Right lung (tissue), 5 donors: Measurements from ENCODE around the gene GCSH. TPM values are rescaled to one million over a fixed set of nuclear protein-coding genes. Genes with fewer than 3 reads are reported as not detected.

Experiments
- DNase-seq, 2 donors: peaks; one replicate each; pipeline ENCODE4 v3.0.0-alpha.2; 2013
- polyA plus RNA-seq, 5 donors: library from polyadenylated mRNA; unstranded; fragments of 120-200 nt; gene quantifications; one replicate each; pipeline versions ENCODE4 v1.2.1 to v1.2.3, GENCODE V29; 2013; ENCODE audit warnings: inconsistent platforms in 1 of 5, low replicate concordance in 1 of 5; ENCODE audit not compliant: insufficient read length in 5 of 5, insufficient read depth in 1 of 5

GCSH gene
- polyA plus RNA-seq, 5 donors, result 64.4 to 95.7 (median 72.7) TPM

DNA sequence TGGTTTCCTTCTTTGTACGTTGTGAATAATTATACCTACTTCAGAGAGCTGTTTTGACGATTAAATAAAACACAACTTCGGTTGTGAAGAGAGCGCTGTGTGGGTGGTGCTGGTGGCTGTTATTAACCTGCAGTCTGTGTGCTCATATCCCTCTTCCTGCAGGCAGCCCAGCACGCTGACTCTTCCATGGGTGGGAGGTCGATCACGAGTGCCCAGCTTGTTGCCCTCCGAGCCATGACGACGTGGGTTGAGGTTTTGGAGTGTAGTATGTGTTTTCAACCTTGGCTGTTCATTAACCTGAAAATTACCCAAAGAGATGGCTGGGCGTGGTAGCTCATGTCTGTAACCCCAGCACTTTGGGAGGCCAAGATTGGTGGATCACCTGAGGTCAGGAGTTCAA, 11.3 kb upstream of the GCSH start:
- no peak for DNase-seq

DNA sequence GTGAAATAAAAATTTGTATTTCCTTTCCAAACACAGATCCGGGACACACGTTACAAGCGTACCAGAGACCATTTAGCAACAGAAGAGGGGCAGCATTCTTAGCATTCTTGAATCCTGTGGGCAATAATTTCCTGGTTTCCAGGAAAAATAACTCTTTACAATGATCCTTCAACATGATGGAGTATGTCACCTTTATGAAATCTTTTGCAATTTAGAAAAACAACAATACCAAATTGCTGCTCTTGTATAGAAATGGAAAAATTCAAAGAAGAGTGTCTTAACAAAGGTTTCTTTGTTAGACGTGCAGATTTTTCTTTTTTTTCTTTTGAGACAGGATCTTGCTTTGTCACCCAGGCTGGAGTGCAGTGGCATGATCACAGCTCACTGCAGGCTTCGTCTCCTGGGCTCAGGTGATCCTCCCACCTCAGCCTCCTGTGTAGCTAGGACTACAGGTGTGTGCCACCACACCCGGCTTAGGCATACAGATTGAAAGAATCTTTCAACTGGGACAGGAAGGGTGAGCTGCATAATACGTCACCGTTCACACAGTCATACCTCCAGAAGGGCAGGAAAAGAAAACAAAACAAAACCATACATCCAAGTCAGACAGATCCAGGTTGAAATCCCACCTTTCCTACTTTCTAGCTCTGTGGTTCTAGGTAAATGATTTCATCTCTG, 10.8 kb upstream of the GCSH start:
- DNase-seq, result no peak

DNA sequence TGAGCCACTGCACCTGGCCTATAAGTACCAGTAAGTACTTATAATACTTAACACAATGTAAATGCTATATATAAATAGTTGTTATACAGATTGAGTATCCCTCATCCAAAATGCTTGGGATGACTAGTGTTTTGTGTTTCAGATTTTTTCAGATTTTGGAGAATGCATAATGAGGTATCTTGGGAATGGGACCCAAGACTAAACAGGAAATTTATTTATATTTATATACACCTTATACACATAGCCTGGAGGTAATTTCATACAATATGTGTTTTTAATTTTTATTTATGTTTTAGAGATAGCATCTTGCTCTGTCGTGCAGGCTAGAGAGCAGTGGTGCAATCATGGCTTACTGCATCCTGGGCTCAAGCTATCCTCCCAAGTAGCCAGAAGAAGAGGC, 9.8 kb upstream of the GCSH start:
- no peak for DNase-seq

DNA sequence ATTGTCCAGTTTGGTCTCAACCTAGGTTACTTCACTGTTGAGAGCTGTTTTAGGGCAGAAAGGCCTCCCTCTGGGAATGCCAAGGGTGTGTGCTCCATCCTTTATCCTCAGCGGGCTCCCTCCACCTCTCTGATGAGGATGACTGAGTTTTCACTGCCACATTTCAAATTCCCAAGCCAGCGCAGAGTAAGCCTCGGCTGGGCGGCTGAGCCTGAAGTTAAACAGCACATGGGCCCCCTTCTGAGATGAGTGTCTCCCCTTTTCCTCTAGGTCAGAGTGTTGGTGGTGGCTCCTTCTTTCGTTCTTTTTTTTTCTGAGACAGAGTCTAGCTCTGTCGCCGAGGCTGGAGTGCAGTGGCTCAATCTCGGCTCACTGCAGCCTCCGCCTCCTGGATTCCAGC, 5.5 kb upstream of the GCSH start:
- no peak for DNase-seq

DNA sequence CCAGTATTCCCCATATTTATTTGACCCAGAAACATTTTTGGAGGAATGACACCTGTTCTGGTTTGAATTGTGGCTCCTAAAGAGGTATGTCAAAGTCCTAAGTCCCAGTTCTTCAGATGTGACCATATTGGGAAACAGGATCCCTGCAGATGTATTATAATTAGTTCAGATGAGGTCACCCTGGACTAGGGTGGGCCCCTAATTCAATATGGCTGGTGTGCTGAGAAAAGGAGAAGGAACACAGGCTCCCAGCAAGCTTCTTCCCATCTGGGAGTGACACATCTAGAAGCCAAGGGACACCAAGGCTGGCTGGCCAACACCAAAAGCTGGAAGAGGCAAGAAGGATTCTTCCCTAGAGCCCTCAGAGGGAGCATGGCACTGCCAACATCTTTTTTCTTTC, 3.8 kb upstream of the GCSH start:
- DNase-seq, result no peak

DNA sequence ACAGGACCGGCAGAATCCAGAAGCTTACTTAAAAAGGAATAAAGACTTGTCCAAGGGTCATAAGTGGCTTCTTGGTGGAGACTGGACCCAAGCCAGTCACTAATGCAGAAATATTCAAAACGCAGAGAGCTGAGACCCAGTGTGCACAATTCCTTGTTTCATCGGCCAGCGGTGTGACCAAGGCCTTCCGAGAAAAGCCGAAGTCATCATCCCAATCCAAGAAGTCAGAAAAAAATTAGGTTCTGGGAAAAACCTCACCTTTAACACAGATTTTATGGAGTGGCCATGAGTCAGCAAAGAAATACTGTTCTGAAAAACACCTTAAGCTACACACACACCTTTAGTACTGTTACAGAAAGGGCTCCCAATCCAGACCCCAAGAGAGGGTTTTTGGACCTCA, 1.0 kb upstream of the GCSH start:
- no peak for DNase-seq

DNA sequence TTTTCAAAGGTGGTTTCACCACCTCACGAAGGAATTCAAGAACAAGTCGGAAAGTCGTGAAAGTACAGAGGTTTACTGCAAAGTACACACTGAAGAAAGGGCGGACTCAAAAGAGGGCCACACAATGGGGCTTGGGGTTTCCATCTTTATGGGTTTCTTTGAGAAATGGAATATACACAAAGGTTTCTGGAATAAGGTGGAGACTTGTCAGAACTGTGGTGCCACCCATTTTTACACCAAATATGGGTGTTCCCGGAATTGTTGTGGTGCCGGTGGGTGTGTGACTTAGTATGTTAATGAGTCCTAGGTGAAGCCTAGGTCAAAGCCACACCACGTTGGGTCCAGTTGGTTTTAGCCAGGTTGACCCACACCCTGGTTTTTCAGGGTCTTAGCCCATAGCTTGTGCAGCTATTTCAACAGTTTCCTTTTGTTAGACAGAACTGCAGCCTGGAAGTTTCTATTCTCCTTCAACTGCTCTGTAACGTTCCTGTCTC, 567 bp upstream of the GCSH start:
- DNase-seq, result no peak

DNA sequence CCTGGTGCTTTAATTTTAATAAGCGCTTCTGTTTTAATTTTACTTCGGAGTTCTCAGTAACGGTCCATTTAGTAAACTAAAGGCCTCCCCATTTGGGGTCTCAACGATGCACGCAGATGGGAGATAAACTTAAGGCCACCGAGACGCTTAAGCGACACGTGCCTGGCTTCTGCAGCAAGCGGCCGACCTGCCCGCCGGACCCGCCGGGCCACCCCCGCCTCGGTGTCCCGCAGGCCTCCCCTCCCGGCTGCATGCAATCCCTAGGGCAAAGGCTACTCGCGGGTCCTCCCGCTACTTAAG, 592 bp downstream of the GCSH start:
- peak in 1 of 2 donors; percentile 60 for DNase-seq

DNA sequence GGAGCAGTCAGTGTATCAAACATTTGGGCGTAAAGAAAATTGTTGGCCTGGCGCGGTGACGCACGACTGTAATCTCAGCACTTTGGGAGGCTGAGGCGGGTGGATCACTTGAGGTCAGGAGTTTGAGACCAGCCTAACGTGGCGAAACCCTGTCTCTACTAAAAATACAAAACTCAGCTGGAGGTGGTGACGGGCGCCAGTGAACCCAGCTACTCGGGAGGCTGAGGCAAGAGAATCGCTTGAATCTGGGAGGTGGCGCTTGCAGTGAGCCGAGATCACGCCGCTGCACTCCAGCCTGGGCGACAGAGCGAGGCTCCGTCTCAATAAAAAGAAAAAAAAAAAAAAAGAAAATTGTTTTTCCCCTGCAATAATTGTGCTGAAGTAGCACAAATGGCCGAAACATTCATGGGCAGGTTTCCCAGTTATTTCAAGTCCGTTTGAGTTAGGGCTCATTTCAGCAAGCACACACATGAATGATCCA, 1.4 kb downstream of the GCSH start:
- peak; percentile 38 to 53 for DNase-seq

DNA sequence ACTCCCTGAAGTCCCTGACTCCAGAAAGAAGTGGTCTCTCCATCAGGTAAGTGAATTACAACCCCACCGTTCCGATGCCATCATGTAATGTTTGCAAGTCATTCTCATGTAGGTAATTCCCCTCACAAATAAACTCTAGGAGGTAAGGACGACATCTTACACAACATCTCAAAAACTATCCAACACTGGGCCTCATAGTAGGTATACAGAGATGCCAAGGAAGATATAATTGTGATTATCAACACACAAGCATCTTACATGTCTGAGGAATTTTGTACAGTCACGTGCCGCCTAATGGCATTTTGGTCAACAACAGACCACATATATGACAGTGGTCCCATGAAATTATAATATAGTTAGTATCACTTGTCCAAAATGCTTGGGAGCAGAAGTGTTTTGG, 7.4 kb downstream of the GCSH start:
- no peak for DNase-seq

DNA sequence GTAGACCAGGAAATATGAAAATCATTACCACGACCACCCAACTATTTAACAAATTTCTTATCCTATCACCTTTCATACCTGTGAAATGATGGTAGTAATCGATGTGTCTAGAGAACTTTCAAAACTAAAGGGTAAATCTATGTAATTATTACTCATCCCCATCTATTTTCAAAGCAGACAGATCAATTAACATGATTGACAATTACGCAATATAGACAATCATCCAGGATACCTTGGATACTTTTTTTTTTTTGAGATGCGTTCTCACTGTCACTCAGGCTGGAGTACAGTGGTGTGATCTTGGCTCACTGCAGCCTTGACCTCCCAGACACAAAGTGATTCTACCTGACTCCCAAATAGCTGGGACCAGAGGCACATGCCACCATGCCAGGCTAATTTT, 15.2 kb downstream of the GCSH start:
- DNase-seq, result no peak

DNA sequence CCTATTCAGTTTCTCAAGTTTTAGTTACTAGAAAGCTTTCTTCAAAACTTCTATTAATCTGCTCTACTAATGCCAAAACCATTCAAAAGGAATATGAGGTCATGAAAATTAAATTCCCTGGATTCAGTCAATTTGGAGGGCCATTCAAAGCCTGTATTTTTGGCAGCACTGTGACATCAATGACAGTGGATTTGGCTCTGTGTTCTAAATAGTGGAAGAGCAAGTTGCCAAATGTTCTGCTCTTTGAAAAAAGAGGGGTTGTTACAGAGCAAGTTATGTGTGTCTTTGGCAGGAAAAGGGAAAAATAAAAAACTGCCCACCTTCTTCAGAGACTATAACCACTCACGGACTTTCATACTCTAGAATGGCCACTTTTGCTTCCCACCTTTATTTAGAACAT, 16.0 kb downstream of the GCSH start:
- DNase-seq, result peak in 1 of 2 donors; percentile 20

DNA sequence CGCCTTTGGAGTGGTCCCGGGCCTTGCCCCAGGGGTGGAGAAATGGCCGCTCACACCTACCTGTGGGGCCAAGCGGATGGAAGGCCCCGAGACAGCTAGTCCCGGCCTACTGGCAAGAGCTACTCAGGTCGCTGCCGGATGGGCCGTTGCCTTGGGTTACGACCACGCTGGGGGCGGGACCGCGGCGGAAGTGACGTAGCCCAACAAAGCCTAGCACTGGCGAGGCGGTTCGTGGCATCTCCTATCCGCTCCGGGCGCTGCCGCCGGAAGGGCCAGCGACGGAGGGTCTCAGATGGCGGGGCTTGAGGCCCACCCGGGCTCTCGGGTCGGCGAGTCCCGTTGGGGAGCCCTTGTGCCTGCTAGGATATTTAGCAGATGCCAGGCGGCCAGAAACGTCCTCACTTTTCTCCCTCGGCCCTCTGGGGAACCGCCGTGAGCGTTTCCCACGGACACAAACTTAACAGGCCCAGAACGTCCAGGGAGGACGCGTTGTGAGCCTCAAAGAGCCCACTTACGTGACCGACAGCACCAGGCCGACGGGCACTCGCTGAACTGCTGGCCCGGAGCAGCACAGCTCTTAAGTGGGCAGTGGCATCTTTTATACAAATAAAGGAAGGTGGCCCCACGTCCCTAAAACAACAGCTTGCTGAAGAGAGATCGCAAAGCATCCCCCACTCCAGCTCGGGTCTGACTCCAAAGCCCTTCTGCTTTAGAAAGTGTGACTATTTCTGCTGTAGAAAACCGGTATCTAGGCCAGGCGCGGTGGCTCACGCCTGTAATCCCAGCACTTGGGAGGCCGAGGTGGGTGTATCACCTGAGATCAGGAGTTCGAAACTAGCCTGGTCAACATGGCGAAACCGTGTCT, 18.9 kb downstream of the GCSH start, which contains the start of gene C16orf46:
TSS of gene C16orf46 (minus strand) at position 163 of the 865 bp plus-strand sequence. CDS start 13,283 bp downstream, outside the sequence.
- DNase-seq, result peak; percentile 98 to 99

DNA sequence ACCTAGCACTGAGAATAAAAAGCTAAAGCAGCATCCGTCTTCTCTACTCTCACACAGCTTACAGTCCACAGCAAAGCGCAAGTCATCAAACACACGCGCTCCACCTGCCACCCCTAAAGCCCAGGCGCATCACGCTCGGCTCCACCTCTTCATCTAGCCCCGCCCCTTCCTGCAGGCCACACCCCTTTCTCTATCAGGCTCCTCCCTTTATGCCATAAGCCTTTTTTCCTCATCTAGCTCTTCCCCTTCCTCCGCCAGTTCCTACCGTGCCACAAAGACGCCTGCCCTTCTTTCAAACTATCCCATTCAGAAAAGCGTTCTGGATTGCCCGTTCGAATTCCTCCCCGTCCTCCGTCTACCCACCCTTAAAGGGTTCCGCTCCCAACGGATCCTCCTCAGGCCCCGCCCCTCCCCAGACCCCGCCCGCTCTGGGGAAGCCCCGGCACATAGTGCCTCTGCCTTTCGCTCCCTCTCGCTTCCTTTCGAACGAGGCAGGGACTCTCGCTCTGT, 19.6 kb downstream of the GCSH start:
- no peak for DNase-seq

DNA sequence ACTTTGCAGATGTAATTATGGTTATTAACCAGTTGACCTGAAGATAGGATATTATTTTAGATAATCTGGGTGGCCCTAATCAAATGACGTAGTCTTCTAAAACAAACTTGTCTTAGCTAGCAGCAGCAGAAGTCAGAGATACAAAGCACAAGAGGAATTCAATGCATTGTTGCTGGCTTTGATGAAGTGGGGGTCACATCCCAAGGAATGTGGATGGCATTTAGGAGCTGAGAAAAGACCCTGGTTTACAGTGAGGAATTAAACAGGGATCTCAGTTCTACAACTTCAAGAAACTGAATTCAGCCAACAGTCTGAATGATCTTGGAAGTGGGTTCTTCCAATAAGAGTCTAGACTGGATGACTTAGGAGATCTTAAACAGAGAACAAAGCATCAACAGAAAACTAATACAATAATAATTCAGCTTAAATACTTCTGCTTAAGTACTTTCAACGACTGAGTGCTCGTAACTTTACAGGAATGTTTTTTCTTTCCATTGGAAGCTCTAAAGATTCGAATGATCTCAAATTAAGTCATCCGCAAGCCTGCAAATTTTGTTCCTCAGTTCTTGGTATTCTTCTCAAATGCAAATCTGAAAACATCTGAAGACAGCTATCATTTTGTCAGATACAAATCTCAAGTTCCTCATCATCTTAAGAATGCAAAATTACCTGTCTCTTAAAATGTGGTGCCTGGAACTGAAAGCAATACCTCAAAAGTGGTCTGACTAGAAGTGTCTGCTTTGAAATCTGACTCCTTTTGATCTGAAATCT, 22.4 kb downstream of the GCSH start:
- DNase-seq, result no peak

DNA sequence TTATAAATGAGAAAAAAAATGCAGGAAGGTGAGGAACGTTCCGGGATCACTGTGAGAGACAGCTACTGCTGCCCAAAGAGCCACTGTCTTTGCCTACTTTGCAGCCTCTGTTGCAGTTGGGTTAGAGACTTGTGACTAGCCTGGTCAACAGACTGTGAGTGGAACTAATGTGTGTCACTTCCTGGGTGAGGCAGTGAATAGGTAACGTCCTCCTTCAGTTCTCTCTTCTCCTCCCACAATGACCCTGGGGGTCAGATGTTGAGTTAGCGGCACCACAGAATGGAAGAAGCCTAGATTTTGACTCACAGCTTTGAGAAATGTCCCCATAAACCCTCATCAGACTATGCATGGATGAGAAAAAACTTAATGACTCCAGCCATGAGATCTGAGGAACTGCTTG, 24.4 kb downstream of the GCSH start:
- DNase-seq, result no peak

DNA sequence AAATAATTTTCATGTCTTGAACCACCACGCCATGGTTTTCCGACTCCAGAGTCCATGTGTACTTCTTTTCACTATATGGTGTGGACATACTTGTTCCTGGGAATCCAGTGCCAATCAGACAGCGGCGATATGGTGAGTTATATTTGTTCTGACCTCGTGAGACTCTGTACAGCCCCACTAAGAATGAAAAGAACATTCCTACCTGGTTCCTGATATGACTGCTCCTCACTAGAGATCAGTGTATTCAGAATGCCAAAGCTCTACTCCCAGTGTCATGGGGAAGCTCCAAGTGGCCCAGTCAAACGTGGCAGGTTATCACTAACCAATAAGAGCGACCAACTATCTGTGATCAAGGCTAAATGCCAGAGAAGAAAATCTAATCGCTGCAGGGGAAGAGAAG, 25.2 kb downstream of the GCSH start:
- no peak for DNase-seq

DNA sequence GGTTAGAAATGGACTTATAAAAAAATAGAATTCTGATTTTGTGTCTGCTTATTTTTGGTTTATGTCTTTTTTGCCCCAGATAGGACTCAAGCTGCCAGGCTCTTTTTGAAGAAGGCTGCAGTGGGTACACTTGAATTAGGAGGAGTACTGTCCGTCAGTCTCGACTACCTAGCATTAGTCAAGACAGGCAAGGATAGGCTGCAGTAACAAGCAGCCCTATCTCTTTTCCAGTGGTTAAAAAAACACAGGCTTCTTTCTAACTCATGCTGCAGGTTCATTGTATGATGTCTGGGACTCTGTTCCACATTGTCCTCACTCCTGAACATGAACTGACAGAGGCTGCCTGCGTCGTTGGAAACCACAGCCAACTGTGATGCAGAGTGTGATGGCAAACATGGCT, 27.1 kb downstream of the GCSH start:
- no peak for DNase-seq

DNA sequence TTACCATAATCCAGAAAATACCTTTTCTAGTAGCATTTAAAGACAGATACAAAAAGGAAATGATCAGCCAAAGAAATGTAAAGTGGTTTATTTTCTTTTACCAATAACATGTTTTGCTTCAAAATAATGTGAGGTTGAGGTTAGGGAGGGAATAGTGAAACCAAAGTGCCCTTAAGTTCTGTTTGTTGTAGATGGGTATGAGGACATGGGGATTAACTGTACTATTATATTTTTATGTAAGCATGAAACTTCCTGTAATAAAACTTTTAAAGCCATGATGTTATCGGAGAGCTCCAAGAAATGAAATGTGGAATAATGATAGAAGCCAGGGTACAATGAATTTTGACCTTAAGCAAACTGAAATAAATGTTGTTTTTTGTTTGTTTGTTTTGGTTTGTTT, 29.0 kb downstream of the GCSH start:
- DNase-seq, result no peak

DNA sequence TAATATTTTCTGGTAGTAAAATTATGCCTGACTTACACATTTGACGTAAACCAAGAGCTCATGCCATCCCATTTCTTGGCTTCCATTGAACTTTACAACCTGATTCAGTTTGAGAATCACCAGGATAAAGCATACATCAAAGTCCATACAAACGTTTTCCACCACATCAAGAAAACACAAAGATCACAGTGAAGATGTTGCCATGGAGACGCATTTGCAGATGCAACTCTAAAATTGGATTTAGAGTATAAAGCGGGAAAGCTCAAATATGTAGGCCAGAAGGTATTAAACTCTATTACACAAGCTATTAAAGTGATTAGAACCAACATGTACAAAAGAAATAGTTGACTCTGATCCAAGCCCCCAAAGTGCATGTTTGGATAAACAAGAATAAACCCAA, 29.5 kb downstream of the GCSH start:
- DNase-seq, result no peak

DNA sequence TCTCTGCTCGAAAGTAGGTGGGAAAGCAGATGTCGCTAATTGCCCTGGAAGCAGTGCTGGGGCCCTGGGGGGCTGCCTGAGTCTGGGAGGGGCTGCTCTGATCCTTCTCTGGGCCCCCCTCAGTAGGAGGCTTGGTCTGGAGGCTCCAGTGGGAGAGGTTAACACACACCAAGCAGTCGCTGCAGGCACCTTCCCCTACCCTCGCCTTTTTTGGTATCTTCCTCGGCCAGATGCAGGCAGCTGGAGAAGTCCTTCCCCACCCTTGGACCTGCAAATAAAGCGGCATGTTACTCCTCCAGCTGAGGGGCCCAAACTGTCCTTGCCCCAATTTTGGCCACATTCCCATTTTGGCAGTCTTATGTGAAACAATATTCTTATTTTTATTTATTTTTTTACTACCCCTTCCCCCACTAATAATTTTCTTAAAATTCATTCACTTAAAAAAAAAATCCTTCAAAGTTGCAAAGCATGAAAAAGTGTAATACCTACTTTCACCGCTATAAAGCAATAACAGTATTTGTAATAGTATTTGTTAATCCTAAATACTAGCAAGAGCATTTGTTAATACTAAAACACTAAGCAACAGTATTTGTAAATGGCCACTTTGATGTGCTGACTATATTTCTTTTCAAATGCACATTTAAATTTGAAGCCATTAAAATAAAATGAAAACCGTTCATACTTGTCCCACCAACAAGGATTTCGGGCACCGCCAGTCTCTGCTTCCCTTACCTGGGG, 34.2 kb downstream of the GCSH start:
- DNase-seq, result no peak

DNA sequence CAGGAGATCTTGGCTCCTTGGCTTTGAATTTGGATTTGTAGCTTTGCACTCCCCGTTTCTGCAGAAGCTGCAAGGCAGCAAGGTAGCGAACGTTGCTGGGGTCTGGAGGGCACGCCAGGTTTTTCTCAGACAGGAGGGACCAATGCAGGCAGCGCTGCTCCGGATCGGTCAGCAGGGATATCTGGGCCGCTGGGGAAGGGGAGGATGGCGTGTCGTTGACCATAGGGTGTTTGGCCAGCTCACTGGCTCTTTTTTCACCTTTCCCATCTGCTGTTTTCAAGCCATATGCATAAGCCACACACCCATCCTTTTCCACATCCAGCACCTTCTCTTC, 34.9 kb downstream of the GCSH start:
- no peak for DNase-seq
